Fibroblast of pulmonary artery (primary cell): ENCODE measurements around the gene ATP2C1.

ENCODE experiments used
- DNase-seq: peaks from one replicate; pipeline ENCODE4 v3.0.0-alpha.2; 2010; ENCODE audit warnings: low read depth
- H3K4me3 ChIP-seq: replicated peaks from 2 replicates; pipeline ENCODE4 v1.5.1; 2011; ENCODE audit warnings: low read depth, mild to moderate bottlenecking, control low read depth, low read length, moderate library complexity
- CTCF ChIP-seq: IDR thresholded peaks from 2 replicates; pipeline ENCODE4 v1.5.1; 2011; ENCODE audit warnings: mild to moderate bottlenecking, control low read depth, low read length, inconsistent platforms; ENCODE audit errors: missing control alignments

ATP2C1 gene

GRCh38 chr3:130991126-130991525 lies 97.2 kb downstream of the ATP2C1 start:
- H3K4me3 ChIP-seq, result no peak overlapping the region
- DNase-seq, result no peak
- TF ChIP-seq CTCF, result no peak

GRCh38 chr3:130992344-130992743 lies 98.5 kb downstream of the ATP2C1 start:
- DNase-seq, result no peak
- TF ChIP-seq CTCF, result no peak
- no peak overlapping the region for H3K4me3 ChIP-seq

- peak; percentile 39 for DNase-seq
- H3K4me3 ChIP-seq, result no peak overlapping the region
- TF ChIP-seq CTCF, result no peak
Measured at GRCh38 chr3:130997289-130997688, 103.4 kb downstream of the ATP2C1 start.

GRCh38 chr3:131001071-131001470 lies 107.2 kb downstream of the ATP2C1 start:
- no peak for DNase-seq
- TF ChIP-seq CTCF, result no peak
- no peak overlapping the region for H3K4me3 ChIP-seq

- DNase-seq, result no peak
- no peak for TF ChIP-seq CTCF
- no peak overlapping the region for H3K4me3 ChIP-seq
Measured at GRCh38 chr3:131004603-131005002, 110.7 kb downstream of the ATP2C1 start.

GRCh38 chr3:131007256-131007655 lies 113.4 kb downstream of the ATP2C1 start:
- H3K4me3 ChIP-seq, result no peak overlapping the region
- no peak for TF ChIP-seq CTCF
- DNase-seq, result no peak

GRCh38 chr3:131007782-131008181 lies 113.9 kb downstream of the ATP2C1 start:
- DNase-seq, result peak; percentile 33

More at GRCh38 chr3:131007782-131008181, 113.9 kb downstream of the ATP2C1 start:
- TF ChIP-seq CTCF, result no peak
- no peak overlapping the region for H3K4me3 ChIP-seq
